ENCODE data around the gene MAST3. TPM values are rescaled to one million over a fixed set of nuclear protein-coding genes. Genes with fewer than 3 reads are reported as not detected.
A peak's percentile ranks its signal among the peaks of the same experiment; 100 is the strongest.

The MAST3 gene
- total and polyA plus RNA-seq, 2 donors (not counting 1 experiment from before 2014, with no cell fraction given): 43.5 to 85.5 TPM

DNA sequence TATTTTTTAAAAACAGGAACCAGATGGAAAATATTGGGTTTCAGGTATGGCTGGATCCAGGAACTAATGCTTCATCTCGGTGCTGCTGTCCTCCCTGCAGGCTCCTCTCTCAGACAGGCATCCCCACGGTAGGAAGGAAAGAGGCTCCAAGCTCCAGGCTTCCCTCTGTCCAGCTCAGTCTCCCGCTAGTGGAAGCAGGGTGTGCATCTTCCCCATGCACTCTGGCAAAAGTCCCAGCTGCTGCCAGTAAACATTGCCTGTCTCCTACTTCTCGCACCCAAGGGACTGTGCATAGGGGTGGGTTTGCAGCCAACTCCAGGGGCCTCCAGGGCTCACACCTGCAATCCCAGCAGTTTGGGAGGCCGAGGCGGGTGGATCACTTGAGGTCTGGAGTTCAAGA lies 40.0 kb upstream of the MAST3 start:
- no peaks in the 10 kb centered on the region for H3K27me3 ChIP-seq (replicated peaks in 1 of 4; ENCODE audit: control extremely low read depth in 1 of 4, control insufficient read depth in 3 of 4, insufficient read depth in 4 of 4, low read length in 3 of 4)
- peak overlapping the region; percentile 67 to 71 for H3K27ac ChIP-seq (ENCODE audit: low read length in 2 of 2)
- no peaks in the 10 kb centered on the region for H3K79me2 ChIP-seq (ENCODE audit: control insufficient read depth, insufficient read depth, low read length)
- no peak overlapping the region for H3K4me3 ChIP-seq (ENCODE audit: control extremely low read depth in 1 of 5, extremely low read depth in 1 of 5, insufficient read depth in 1 of 5, low read depth in 2 of 5, low read length in 4 of 5)
- H3K36me3 ChIP-seq (replicated peaks in 1 of 2; ENCODE audit: control extremely low read depth in 1 of 2, control insufficient read depth in 1 of 2, extremely low read depth in 1 of 2, insufficient read depth in 2 of 2, low read length in 1 of 2): peaks cover 0 to 4% of the 10 kb centered on the region in 2 experiments
- TF ChIP-seq, protein P1, sequence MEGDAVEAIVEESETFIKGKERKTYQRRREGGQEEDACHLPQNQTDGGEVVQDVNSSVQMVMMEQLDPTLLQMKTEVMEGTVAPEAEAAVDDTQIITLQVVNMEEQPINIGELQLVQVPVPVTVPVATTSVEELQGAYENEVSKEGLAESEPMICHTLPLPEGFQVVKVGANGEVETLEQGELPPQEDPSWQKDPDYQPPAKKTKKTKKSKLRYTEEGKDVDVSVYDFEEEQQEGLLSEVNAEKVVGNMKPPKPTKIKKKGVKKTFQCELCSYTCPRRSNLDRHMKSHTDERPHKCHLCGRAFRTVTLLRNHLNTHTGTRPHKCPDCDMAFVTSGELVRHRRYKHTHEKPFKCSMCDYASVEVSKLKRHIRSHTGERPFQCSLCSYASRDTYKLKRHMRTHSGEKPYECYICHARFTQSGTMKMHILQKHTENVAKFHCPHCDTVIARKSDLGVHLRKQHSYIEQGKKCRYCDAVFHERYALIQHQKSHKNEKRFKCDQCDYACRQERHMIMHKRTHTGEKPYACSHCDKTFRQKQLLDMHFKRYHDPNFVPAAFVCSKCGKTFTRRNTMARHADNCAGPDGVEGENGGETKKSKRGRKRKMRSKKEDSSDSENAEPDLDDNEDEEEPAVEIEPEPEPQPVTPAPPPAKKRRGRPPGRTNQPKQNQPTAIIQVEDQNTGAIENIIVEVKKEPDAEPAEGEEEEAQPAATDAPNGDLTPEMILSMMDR (IDR thresholded peaks at IDR 0.05): no peak
- TF ChIP-seq EZH2 (IDR thresholded peaks at IDR 0.05; ENCODE audit: borderline replicate concordance, insufficient read depth, low read depth, low read length, poor library complexity, severe bottlenecking): no peak
- Mint-ChIP-seq H3K4me3 (no peak overlapping the region), H3K27ac (peak overlapping the region; percentile 89), H3K4me1 (peaks cover 20% of the 10 kb centered on the region), H3K9me3 (ENCODE audit: insufficient read depth) (no peaks in the 10 kb centered on the region), H3K27me3 (no peaks in the 10 kb centered on the region)
- peak overlapping the region; percentile 72 for H3K4me2 ChIP-seq (replicated peaks; ENCODE audit: low read depth, low read length, poor library complexity, severe bottlenecking)
- H3K4me1 ChIP-seq (ENCODE audit: control insufficient read depth in 2 of 2, insufficient read depth in 2 of 2, low read length in 2 of 2): peaks cover 11 to 13% of the 10 kb centered on the region in 2 donors
- CTCF ChIA-PET: interaction anchor here (0.8 to 12.1 kb wide), 17 partner anchors 10 to 198 kb away, joined by 3 to 345 read pairs (median 5); partner anchors contain the start of genes ARRDC2 and RPL18A
- H3K9me3 ChIP-seq (ENCODE audit: control extremely low read depth in 1 of 3, control insufficient read depth in 2 of 3, insufficient read depth in 1 of 3, low read length in 2 of 3): peaks cover 0 to 7% (median 0%) of the 10 kb centered on the region in 3 donors
- H4K20me1 ChIP-seq (ENCODE audit: control insufficient read depth, insufficient read depth, low read length, poor library complexity, severe bottlenecking): no peaks in the 10 kb centered on the region
- ATAC-seq (ENCODE audit: low read depth) (no peak), DNase-seq (no peak)
- POLR2A ChIA-PET: interaction anchor here (0.6 to 4.2 kb wide), 7 partner anchors 13 to 126 kb away, joined by 3 to 41 read pairs (median 8); partner anchors contain the start of gene ARRDC2
- H3K9ac ChIP-seq (ENCODE audit: low read length): no peak overlapping the region
- H2AFZ ChIP-seq (ENCODE audit: insufficient read depth, low read depth, low read length, poor library complexity, severe bottlenecking): no peak overlapping the region
- intact Hi-C loops (cut with micrococcal nuclease): loop anchor here (5.0 kb wide), 1 partner anchor 50 kb away; no protein-coding TSS in a partner anchor
- WGBS (ENCODE audit: insufficient coverage): 89% methylated on average over 3 of the region's 6 CpGs
